ENCODE data around the gene CLDN18.

Gene CLDN18

GRCh38 chr3:138066383-138066782 lies 56.4 kb downstream of the CLDN18 start:
- no peak for DNase-seq

GRCh38 chr3:138066972-138067371 lies 57.0 kb downstream of the CLDN18 start:
- no peak for DNase-seq

DNA sequence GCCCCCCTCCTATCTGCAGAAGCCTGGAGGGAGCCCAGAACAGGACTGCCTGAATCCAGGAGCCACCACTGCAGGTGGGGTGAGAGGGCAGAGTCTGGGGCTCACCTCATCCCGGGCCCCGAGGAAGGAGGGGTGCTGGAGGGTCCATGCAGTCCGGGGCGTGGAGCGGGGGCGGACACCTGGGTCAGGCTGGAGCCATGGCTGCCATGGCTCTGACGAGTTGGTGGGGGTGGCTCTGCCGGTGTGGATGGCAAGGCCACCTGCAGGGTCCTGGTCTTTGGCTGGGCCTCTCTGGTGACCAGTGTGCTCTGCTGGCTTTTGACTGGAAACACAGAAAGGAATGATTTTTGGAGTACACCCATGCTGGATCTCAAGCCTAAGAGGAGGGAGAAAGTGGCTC lies 58.1 kb downstream of the CLDN18 start:
- DNase-seq: no peak

GRCh38 chr3:138068579-138069174 lies 58.7 kb downstream of the CLDN18 start:
- DNase-seq: peak; percentile 20

GRCh38 chr3:138070006-138070405 lies 60.0 kb downstream of the CLDN18 start:
- no peak for DNase-seq

GRCh38 chr3:138072796-138073195 lies 62.8 kb downstream of the CLDN18 start:
- DNase-seq: no peak

DNA sequence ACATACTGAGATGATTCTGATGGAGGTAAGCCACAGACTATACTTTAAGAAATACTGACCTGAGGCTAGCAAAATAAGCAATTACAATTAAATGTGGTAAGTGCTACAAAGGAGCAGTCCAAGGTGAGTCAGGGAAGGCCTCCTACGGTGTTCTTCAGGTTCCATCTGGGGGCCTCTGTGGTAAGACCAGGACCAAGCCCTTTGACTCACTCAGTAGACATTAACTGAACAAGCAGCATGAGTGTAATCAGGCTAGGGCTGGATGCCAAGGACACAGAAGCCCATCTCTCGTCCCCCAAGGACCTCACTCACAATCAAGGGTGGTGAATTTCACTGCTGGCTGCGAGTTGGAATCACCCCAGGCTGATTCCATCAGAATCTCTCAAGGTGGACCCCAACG lies 68.1 kb downstream of the CLDN18 start:
- DNase-seq: no peak

- DNase-seq: no peak
These were observed 69.0 kb downstream of the CLDN18 start for GRCh38 chr3:138078901-138079344.

DNA sequence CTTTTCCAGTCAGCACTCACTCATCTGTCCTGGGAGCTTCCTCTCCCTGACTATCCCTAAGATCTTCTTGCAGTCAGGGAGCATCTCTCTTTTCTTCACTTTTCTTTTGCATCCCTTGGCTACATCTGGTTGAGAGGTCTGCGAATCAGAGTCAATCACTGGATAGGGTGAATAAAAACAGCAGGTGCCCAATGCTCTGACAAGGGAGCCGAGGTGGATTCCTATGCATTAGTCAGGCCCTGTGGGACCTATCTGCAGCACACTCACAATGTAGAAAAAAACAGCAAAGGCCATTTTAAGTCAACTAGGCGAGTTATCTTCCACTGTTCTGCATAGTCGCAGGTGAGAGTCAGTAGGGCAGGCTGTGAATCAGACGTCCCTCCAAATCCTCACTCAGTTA lies 69.9 kb downstream of the CLDN18 start:
- DNase-seq: no peak

DNA sequence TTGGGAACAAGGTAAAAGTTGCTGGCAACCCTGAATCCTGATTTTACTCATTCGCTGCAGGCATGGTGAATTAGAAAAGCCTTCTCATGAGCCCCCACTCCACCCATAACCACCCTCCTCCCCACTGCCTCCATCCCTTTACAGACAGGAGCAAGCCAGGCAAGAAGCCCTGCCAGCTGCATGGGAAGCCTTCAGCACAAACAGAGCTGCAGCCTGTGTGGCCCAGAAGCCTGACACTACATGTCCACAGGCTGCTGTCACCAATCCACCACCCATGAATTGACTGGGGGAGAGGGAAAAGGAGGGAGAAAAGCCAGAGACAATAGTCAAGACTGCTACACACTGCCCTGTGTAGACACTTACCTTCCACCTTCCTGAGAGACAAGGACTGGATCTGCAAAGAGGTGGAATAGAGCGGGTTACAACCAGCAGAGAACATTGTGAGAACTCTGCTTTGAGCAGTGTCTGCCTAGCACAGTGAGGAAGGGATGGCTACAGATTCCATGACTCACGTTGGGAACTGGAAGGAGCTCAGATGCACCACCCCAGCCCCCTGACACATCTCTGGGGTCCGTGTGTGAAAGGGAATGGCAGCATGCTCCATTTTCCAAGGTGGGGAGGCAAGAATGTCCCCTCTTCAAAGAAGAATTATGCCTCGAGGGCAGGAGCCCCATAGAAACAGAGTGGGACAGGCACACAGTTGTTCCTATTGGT lies 71.6 kb downstream of the CLDN18 start:
- DNase-seq: no peak

DNA sequence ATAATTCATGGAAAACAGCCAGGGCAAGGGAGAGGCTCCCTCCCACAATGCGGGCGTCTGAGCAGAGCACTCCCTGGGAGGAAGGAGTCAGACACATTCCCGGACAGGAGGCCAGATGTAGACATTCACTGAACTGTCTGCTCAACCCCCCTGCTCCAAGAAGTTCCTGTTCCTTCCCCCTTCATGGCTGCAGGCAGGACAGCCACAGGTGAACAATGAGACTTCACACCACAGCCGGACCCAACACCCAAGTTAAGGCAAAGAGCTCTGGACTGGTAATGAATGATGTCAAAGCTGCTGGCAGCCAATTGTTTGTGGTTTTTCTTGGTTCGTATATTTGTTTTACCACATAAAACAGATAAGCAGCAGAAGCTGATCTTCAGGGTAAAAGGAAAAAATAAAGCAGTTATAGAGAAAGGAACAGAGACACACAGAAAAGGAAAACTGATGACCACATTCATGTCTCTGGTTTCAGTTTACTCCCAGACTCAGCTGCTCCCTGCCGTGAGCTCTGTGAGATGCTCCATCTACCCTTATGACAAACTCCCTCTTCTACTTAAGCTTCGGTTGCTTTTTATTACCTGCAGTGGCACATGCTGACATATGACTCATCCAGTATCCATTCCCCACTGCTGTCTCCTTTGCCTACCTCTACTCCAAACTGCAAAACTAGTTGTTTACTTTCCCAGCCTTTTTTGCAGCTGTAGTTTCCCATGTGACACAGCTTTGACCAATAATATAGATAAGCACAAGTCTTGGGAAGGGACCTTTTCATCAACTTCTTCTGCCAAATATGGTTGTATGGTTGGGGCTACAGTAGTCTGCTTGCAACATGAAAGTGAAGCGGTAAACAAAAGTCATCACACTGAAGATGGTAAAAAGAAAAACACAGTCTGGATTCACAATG lies 72.4 kb downstream of the CLDN18 start:
- DNase-seq: peak; percentile 87

- no peak for DNase-seq
These were observed 73.0 kb downstream of the CLDN18 start for GRCh38 chr3:138082992-138083386.
